Upper lobe of left lung (tissue), 4 donors: ENCODE measurements around the gene HM13.

Source experiments
- EP300 ChIP-seq, 4 donors: sonication (generic); formaldehyde crosslinking; IDR thresholded peaks; one replicate each; pipeline ENCODE4 v1.5.1; 2017; ENCODE audit warnings: antibody characterized with exemption in 4 of 4, control low read depth in 2 of 4
- POLR2A ChIP-seq, 4 donors: fragments of 450-650 bp; IDR thresholded peaks; one replicate each; pipeline ENCODE4 v1.5.1; 2016 to 2017; ENCODE audit warnings: antibody characterized with exemption in 4 of 4, mild to moderate bottlenecking in 2 of 4
- POLR2AphosphoS5 ChIP-seq, 2 donors: sonication (generic); formaldehyde crosslinking; IDR thresholded peaks; one replicate each; pipeline ENCODE4 v1.5.1; 2017; ENCODE audit warnings: antibody characterized with exemption in 2 of 2
- TF ChIP-seq, protein P1 (sequence below), 6 experiments: fragments of 450-650 bp in 4 of 6; fragments of 200-600 bp in 2 of 6; sonication (generic) in 2 of 6; IDR thresholded peaks; one replicate each; pipeline ENCODE4 v1.5.1; 2016 to 2019; ENCODE audit warnings: antibody characterized with exemption in 6 of 6

DNA sequence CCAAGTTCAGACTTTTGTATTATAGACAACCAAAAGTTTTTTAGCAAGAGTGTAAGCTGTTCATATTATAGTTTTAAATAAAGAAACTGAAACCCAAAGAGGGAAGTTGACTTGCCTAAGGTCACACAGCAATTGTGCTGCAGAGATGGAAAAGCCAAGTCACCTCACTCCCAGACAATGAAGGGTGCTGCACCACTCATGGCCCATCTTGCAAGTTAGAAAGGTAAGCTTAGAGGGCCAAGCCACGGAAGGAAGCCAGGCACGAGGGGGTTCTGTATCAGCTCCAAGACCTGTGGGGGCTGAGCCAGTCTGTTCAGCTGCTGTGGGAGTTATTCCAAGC lies 40.2 kb upstream of the HM13 start:
- no peak for TF ChIP-seq POLR2AphosphoS5 (IDR thresholded peaks at IDR 0.05)
- TF ChIP-seq, protein P1, sequence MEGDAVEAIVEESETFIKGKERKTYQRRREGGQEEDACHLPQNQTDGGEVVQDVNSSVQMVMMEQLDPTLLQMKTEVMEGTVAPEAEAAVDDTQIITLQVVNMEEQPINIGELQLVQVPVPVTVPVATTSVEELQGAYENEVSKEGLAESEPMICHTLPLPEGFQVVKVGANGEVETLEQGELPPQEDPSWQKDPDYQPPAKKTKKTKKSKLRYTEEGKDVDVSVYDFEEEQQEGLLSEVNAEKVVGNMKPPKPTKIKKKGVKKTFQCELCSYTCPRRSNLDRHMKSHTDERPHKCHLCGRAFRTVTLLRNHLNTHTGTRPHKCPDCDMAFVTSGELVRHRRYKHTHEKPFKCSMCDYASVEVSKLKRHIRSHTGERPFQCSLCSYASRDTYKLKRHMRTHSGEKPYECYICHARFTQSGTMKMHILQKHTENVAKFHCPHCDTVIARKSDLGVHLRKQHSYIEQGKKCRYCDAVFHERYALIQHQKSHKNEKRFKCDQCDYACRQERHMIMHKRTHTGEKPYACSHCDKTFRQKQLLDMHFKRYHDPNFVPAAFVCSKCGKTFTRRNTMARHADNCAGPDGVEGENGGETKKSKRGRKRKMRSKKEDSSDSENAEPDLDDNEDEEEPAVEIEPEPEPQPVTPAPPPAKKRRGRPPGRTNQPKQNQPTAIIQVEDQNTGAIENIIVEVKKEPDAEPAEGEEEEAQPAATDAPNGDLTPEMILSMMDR (IDR thresholded peaks at IDR 0.05) = no peak
- no peak for TF ChIP-seq POLR2A (IDR thresholded peaks at IDR 0.05)
- TF ChIP-seq EP300 (IDR thresholded peaks at IDR 0.05) = no peak
